Activated CD8-positive, alpha-beta T cell treated with anti-CD3 and anti-CD28 coated beads, Interleukin-2, amount 10 ng/mL, durations not matched to agents 7 days and 5 days (primary cell): ENCODE data around the gene EFS. TPM values are rescaled to one million over a fixed set of nuclear protein-coding genes. Genes with fewer than 3 reads are reported as not detected.

Experiments
- ATAC-seq: fragments of 150-1000 bp; cut with Tn5 transposase; one replicate; pipeline ENCODE4 v1.10.0; 2021; ENCODE audit warnings: moderate library complexity
- CTCF ChIA-PET: fragments of 350-600 bp; sonication (Branson Sonifier 250); formaldehyde crosslinking; loops from one replicate; lab custom pipeline; 2021; ENCODE audit warnings: antibody characterized with exemption; lab: Charles Lee
- POLR2A ChIA-PET: fragments of 350-600 bp; sonication (Branson Sonifier 250); formaldehyde crosslinking; loops from one replicate; lab custom pipeline; 2021; ENCODE audit warnings: antibody characterized with exemption; lab: Charles Lee
- DNase-seq: peaks from one replicate; pipeline ENCODE4 v3.0.0-alpha.2; 2020
- H3K27ac Mint-ChIP-seq: one replicate; pipeline ENCODE4 v1.8.0; 2021; ENCODE audit warnings: mild to moderate bottlenecking, mixed read lengths
- H3K27me3 Mint-ChIP-seq: one replicate; pipeline ENCODE4 v1.8.0; 2021; ENCODE audit warnings: low read depth, mixed read lengths
- H3K36me3 Mint-ChIP-seq: one replicate; pipeline ENCODE4 v1.8.0; 2021; ENCODE audit warnings: low read depth, mixed read lengths
- H3K4me1 Mint-ChIP-seq: one replicate; pipeline ENCODE4 v1.8.0; 2021; ENCODE audit warnings: low read depth, mixed read lengths
- H3K4me3 Mint-ChIP-seq: one replicate; pipeline ENCODE4 v1.8.0; 2021; ENCODE audit warnings: mild to moderate bottlenecking, mixed read lengths
- H3K9me3 Mint-ChIP-seq: one replicate; pipeline ENCODE4 v1.8.0; 2022; ENCODE audit warnings: mixed read lengths; ENCODE audit not compliant: insufficient read depth
- total RNA-seq, 2 experiments: library from RNA; stranded (reverse); gene quantifications; one replicate each; pipeline ENCODE4 v1.2.3, GENCODE V29; 2021

The EFS gene, protein sequence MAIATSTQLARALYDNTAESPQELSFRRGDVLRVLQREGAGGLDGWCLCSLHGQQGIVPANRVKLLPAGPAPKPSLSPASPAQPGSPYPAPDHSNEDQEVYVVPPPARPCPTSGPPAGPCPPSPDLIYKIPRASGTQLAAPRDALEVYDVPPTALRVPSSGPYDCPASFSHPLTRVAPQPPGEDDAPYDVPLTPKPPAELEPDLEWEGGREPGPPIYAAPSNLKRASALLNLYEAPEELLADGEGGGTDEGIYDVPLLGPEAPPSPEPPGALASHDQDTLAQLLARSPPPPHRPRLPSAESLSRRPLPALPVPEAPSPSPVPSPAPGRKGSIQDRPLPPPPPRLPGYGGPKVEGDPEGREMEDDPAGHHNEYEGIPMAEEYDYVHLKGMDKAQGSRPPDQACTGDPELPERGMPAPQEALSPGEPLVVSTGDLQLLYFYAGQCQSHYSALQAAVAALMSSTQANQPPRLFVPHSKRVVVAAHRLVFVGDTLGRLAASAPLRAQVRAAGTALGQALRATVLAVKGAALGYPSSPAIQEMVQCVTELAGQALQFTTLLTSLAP
- total RNA-seq: not detected

DNA sequence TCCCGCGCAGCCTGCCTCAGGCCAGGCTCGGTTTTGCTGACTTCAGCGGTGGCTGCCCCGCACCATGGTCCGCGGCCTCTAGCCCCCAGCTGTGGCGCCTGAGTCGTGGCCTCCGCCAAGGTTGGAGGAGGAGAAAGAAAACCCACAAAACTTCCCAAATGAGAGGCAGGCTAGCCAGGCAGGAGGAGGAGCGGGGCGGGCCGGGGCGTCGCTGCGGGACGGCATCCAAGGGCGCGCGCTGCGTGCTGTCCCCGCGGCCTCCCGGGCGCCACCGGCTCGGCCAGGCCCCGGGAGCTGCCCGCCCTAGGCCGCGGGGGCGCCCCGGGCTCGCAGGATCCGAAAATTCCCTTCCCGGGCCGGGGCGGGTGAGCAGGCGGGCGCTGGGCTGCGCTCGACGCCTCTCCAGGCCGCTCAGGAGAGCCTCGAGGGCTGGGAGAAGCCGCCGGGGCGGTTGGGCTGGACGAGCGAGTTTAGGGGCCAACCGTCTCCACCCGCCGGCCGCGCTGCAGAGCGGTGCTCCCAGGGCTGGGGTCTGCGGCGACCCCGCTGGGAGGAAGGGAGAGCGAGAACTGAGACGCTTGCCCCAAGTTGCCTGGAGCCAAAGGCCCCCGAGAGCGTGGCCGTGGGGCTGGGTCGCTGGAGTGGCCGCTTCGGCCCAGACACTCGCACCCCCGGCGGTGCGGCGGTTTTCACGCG is at the start of gene EFS:
EFS (minus strand) TSS at position 137 of the 696 bp plus-strand sequence. CDS start 147 bp downstream, outside the sequence.
- ChIA-PET POLR2A (no interaction called here), CTCF (no interaction called here)
- no peak within 1 kb of the TSS for H3K4me3 Mint-ChIP-seq
- no peaks in the 10 kb centered on the region for H3K9me3 Mint-ChIP-seq
- no peak for ATAC-seq
- peaks cover 3% of the 10 kb centered on the region for H3K4me1 Mint-ChIP-seq
- peaks cover 41% of the 10 kb centered on the region for H3K27me3 Mint-ChIP-seq
- H3K27ac Mint-ChIP-seq: no peak within 1 kb of the TSS
- no peaks in the 10 kb centered on the region for H3K36me3 Mint-ChIP-seq
- no peak for DNase-seq

DNA sequence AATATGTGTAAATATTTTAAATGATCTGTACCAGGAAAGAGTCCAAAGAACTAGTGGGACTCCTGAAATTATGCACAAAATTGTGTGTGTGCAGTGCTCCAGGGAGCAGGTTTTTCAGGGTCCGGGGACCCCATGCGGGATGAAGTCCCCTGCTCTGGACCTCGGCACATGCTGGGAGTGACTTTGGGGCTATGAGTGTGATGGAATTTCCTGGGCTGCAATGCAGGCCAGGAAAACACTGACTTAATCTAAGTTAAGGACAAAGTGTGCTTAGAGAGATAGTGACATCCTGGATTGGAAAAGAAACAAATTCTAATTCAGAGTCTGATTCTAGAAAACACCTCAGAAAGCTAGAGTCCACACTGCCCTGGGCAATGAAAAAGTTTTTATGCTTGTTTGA is 49.3 kb upstream of the EFS start:
- ChIA-PET CTCF (interaction anchor here (2.0 kb wide), 1 partner anchor 34 kb away, joined by 7 read pairs; no protein-coding TSS in a partner anchor), POLR2A (no interaction called here)
- Mint-ChIP-seq H3K4me1 (no peaks in the 10 kb centered on the region), H3K36me3 (no peaks in the 10 kb centered on the region), H3K4me3 (no peak overlapping the region), H3K27me3 (no peaks in the 10 kb centered on the region), H3K9me3 (no peaks in the 10 kb centered on the region), H3K27ac (no peak overlapping the region)
- ATAC-seq (no peak), DNase-seq (no peak)

DNA sequence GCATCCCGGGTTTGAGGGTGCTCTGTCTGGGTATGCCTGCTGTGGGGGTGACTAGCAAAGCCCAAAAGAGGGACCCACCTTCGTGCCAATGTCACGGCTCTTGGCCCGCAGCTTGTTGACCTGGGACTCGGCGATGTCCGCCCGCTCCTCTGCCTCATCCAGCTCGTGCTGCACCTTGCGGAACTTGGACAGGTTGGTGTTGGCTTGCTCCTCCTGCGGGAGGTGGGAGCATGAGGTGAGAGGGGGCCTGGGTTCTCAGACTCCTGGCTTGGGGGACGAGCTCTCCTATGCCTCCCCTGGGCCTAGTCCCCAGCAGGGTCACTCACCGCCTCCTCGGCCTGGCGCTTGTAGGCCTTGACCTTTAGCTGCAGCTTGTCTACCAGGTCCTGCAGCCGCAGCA is 48.7 kb upstream of the EFS start:
- no peak overlapping the region for H3K27ac Mint-ChIP-seq
- no peaks in the 10 kb centered on the region for H3K9me3 Mint-ChIP-seq
- H3K27me3 Mint-ChIP-seq: peaks cover 3% of the 10 kb centered on the region
- ChIA-PET CTCF (interaction anchor here (2.0 kb wide), 1 partner anchor 33 kb away, joined by 7 read pairs; no protein-coding TSS in a partner anchor), POLR2A (no interaction called here)
- no peak for DNase-seq
- no peak overlapping the region for H3K4me3 Mint-ChIP-seq
- H3K36me3 Mint-ChIP-seq: no peaks in the 10 kb centered on the region
- no peaks in the 10 kb centered on the region for H3K4me1 Mint-ChIP-seq
- ATAC-seq: no peak

DNA sequence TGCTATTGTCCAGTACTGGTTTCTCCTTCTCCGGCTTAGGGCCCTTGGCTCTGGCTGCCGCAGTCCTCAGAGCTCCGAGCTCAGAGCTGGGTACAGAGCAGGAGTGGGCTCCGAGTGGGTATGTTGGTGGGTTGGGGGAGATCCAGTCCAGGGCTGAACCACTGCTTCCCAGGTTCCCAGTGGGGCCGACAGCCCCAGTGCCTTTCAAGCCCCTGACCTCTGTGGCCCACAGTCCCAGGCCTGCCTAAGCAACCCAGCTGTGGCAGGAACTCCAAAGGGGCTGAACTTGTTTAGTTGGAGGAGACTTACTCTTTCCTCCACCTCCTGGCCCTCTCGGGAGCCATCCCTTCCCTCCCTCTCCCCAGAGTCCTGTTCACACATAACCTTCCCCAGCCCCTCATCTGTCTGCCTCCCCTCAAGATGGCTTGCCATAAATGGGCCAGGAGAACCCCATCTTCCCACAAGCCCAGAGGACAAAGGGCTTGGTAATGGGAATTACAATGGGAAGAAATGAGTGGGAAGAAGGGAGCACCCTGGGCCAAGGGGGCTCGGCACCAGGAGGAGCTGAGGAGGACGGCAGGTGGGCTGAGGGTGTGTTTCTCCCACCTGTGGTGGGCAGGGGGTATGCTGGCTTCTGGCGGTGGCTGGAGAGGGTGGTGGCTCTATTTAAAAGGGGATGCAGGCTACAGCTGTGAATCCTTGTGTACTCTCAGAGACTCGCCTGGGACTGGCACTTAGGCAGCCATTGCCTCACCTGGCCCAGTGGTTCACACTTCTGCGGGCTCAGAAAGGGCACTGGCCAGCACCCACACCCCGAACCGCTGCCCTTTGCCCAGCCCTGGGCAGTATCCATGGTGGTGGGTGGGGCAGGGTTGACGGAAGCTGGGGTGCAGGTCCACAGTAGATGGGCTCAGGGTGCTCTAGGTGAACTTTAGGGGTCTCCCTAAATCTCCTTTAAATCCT is 46.9 kb upstream of the EFS start:
- ChIA-PET POLR2A (no interaction called here), CTCF (no interaction called here)
- Mint-ChIP-seq H3K27me3 (peaks cover 3% of the 10 kb centered on the region), H3K36me3 (no peaks in the 10 kb centered on the region), H3K4me1 (no peaks in the 10 kb centered on the region), H3K27ac (no peak overlapping the region), H3K4me3 (no peak overlapping the region), H3K9me3 (no peaks in the 10 kb centered on the region)
- DNase-seq (no peak), ATAC-seq (no peak)

DNA sequence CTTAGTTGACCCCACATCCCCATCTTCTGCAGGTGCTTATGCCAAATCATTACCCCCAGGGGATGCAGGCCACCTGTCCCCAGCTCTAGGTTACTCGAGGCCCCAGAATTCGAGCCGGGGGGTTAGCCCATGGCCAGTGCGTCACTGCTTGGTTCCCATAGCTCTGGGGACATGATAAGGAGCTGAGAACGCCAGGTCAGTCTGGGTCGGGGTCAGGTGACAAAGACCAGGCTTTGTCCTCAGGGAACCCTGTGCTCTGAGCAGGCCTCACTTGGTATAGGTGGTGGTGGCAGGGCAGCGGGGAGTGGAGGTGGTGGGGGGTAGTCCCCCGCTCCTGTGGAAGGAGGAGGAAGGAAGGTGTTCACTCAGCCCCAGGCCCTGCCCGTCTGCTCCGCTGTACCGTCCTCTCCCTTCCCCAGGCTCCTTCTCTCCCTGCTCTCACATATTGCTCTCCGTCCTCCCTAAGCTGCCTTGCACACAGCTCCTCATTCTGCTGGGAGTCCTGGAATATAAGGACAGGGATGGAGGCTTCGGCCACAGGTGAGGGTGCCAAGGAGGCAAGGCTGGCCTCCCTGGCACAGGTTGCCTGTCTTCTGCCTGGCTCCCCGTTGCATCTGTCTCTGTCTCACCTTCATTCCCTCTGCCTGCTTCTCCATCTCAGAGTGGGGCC is 45.1 kb upstream of the EFS start:
- DNase-seq (no peak), ATAC-seq (no peak)
- peaks cover 3% of the 10 kb centered on the region for H3K27me3 Mint-ChIP-seq
- H3K27ac Mint-ChIP-seq: no peak overlapping the region
- ChIA-PET POLR2A (no interaction called here), CTCF (interaction anchor here (1.6 kb wide), 1 partner anchor 30 kb away, joined by 3 read pairs; no protein-coding TSS in a partner anchor)
- no peaks in the 10 kb centered on the region for H3K9me3 Mint-ChIP-seq
- H3K4me3 Mint-ChIP-seq: no peak overlapping the region
- no peaks in the 10 kb centered on the region for H3K4me1 Mint-ChIP-seq
- no peaks in the 10 kb centered on the region for H3K36me3 Mint-ChIP-seq

DNA sequence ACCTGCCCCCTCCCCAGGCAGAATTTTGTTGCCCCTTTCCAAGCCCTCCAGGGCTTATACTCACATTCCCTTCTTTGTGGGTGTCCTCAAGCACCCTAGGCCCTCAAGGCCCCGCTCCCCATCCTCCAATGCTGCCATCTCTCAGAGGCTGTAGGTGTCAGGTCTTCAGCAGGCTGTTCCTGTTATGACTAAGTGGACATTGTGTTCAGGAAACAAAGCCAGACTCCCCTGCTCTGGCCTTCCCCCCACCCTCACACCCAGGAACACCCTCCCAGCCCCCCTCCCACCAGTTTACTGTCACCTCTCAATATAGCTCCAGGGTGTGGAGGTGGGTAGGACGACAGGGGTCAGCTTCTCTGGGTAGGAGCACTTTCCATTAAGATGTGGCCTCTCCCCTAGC is 44.5 kb upstream of the EFS start:
- Mint-ChIP-seq H3K9me3 (no peaks in the 10 kb centered on the region), H3K27me3 (peaks cover 3% of the 10 kb centered on the region), H3K4me1 (no peaks in the 10 kb centered on the region), H3K4me3 (no peak overlapping the region), H3K36me3 (no peaks in the 10 kb centered on the region), H3K27ac (no peak overlapping the region)
- DNase-seq (no peak), ATAC-seq (no peak)
- ChIA-PET POLR2A (no interaction called here), CTCF (interaction anchor here (1.6 kb wide), 1 partner anchor 30 kb away, joined by 3 read pairs; no protein-coding TSS in a partner anchor)

DNA sequence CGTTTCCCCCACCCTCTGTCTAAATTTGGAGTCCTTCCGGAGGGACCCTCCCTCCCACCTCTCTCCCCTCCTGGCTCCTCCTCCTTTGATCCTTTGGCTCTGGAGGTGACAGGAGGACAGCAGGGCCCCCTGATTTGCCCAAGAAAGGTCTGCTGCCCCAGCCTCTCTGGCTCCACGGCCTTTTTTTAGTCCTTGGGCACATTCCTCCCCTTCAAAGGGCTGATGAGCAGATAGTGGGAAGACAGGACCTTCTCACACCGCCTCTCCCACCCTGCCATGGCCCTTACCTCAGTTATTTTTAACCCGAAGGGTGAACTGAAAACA is 43.3 kb upstream of the EFS start:
- no peaks in the 10 kb centered on the region for H3K36me3 Mint-ChIP-seq
- CTCF ChIA-PET: no interaction called here
- ATAC-seq: no peak

DNA sequence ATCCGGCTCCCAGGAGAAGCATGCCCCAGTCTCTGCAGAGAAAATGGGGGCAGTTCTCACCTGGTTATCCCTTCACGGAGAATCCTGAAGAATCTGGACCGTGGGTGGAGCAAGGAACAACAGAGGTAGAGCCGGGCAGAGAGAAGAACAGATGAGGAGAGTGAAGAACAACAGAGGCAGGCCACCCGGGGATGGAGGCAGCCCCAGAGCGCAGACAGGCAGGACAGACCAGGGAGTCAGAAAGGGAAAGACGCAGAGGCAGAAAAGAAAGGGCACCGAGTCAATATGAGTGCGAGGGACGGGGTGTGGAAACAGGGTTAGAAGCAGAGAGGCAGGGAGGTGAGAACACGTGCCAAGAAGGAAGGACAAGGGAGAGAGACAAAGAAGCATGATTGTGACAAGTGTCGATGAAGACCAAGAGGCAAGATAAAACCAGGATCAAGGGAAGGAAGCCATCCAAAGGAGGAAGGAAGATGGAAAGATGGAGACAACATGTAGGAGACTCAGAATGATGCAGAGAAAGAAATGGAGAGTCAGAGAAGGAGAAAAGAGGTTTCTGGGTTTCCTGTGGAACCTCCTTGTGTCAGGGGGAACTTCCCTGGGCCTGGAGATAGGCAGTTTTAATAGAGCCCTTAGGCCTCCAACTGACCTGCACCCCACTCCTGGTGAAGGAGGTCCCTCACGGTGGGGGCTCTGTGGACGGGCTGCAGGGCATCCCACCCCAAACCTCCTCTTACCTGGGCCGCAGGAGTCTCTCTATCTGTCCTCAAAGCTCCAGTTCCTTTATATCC is 42.7 kb upstream of the EFS start, which contains the start of gene MYH6:
MYH6 (minus strand) TSS at position 758 of the 791 bp plus-strand sequence. CDS start 1,050 bp downstream, outside the sequence.
- ChIA-PET CTCF (no interaction called here), POLR2A (no interaction called here)
- no peak within 1 kb of the TSS for H3K27ac Mint-ChIP-seq
- H3K4me1 Mint-ChIP-seq: no peaks in the 10 kb centered on the region
- no peaks in the 10 kb centered on the region for H3K36me3 Mint-ChIP-seq
- H3K27me3 Mint-ChIP-seq: peaks cover 3% of the 10 kb centered on the region
- no peak for ATAC-seq
- no peak within 1 kb of the TSS for H3K4me3 Mint-ChIP-seq
- no peaks in the 10 kb centered on the region for H3K9me3 Mint-ChIP-seq
- DNase-seq: no peak

More for the DNA sequence above, 43.3 kb upstream of the EFS start:
- Mint-ChIP-seq H3K9me3 (no peaks in the 10 kb centered on the region), H3K27me3 (peaks cover 3% of the 10 kb centered on the region), H3K27ac (no peak overlapping the region), H3K4me1 (no peaks in the 10 kb centered on the region), H3K4me3 (no peak overlapping the region)
- POLR2A ChIA-PET: no interaction called here
- no peak for DNase-seq

DNA sequence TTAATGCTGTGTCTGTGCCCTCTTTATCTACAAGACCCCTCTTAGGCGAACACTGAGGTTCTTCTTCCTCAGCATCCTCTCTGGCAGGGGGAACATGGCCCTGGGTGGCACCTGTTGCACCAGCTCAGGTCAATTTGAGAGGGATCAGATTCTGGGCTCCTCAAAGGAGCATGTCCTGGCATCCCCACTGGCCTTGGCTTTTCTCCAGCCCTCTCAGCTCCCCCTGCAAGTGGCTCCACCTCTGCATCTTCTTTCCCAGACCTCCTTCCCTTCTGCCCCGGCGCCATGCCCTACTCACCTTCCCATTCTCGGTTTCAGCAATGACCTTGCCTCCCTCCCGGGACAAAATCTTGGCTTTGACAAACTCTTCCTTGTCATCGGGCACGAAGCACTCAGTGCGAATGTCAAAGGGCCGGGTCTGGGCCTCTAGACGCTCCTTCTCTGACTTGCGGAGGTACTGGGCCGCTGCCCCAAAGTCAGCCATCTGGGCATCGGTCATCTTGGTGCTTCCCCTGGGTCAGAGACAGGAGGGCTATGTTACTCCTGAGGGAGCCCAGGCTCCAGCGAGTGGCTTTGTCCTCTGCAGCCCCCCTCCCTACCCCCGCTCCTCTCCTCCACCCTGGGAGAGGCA is 41.9 kb upstream of the EFS start:
- H3K9me3 Mint-ChIP-seq: no peaks in the 10 kb centered on the region
- no peak overlapping the region for H3K4me3 Mint-ChIP-seq
- ATAC-seq (no peak), DNase-seq (no peak)
- POLR2A ChIA-PET: no interaction called here
- no peaks in the 10 kb centered on the region for H3K4me1 Mint-ChIP-seq
- H3K27ac Mint-ChIP-seq: no peak overlapping the region
- H3K27me3 Mint-ChIP-seq: peaks cover 3% of the 10 kb centered on the region
- no peaks in the 10 kb centered on the region for H3K36me3 Mint-ChIP-seq
- CTCF ChIA-PET: no interaction called here

DNA sequence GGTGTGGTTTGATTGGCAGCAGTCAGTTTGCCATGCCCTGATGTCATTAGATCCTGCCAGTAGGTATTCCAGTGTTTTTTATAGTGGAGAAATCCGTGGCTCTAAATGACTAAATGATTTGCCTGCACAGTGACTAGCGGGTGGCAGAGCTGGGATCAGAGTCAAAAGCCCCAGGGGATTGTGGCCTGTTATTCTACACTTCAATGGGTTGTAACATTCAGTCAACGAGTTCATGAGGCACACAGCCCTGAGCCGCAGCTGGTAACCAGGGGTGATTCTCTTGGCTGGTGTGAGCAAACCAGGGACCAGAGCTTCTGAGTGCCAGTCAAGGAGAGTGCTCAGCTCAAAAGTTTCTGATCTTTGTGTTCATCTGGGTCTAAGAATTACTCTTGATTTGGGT is 41.3 kb upstream of the EFS start:
- DNase-seq (no peak), ATAC-seq (no peak)
- H3K27ac Mint-ChIP-seq: no peak overlapping the region
- no peak overlapping the region for H3K4me3 Mint-ChIP-seq
- ChIA-PET POLR2A (no interaction called here), CTCF (no interaction called here)
- H3K36me3 Mint-ChIP-seq: no peaks in the 10 kb centered on the region
- peaks cover 3% of the 10 kb centered on the region for H3K27me3 Mint-ChIP-seq
- no peaks in the 10 kb centered on the region for H3K9me3 Mint-ChIP-seq
- H3K4me1 Mint-ChIP-seq: no peaks in the 10 kb centered on the region
